CD4-positive, alpha-beta T cell treated with Interleukin-15 for 4 hours (primary cell): ENCODE measurements around the gene GRAMD1B.
"Not testable (repeated sequence)": the region's sequence is repeated elsewhere in the genome, so short reads cannot be mapped to it uniquely, and the experiment has no call there.

ENCODE experiments used
- DNase-seq: peaks from one replicate; pipeline ENCODE4 v3.0.0-alpha.2; 2020; ENCODE audit warnings: low spot score

Gene GRAMD1B

DNA sequence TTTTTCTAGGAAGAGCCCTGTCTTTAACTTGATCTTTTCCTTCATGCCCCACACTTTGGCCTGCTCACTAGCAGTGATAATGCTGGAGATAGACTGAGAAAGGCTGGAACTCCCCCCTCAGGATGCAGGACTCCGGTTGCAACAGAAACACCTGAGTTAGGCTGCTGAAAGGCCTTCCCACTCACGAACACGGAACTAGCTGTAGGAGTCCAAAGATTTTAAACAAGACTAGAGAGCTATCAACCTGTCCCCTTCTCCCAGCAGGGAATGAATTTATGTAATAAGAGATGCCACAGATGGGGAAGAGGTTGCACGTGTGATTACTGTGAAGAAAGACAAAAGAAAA, 211.4 kb downstream of the GRAMD1B start:
- no peak for DNase-seq

GRCh38 chr11:123642435-123642834, 212.4 kb downstream of the GRAMD1B start:
- no peak for DNase-seq

GRCh38 chr11:123645286-123645975, 215.4 kb downstream of the GRAMD1B start:
- no peak for DNase-seq

- DNase-seq: no peak
Observed at GRCh38 chr11:123650901-123651300, 220.8 kb downstream of the GRAMD1B start.

DNA sequence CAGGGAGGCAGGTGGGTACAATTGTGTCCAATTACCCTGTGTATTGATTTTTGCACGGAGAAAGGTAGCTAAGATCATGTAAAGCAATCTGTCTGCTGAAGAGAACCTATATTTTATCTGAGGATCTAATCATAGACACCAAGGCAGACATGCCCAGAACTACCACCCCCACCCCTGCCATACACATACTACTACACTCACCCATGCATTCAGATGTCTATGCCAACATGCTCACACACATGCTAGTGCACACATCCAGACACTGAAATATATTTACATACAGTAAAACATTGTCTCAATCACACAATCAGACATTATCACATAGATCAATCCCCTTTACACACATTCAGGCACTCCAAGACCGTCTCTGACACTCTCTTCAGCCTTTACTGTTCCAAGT, 222.5 kb downstream of the GRAMD1B start:
- no peak for DNase-seq

GRCh38 chr11:123653483-123653826, 223.4 kb downstream of the GRAMD1B start:
- DNase-seq: no peak

GRCh38 chr11:123653827-123654565, 223.9 kb downstream of the GRAMD1B start:
- no peak for DNase-seq

- DNase-seq: no peak
Observed at GRCh38 chr11:123654566-123655081, 224.6 kb downstream of the GRAMD1B start, which contains the start of gene SCN3B. TSS of gene SCN3B (minus strand) at chr11:123654624. CDS start at chr11:123653801, 823 bp downstream.

GRCh38 chr11:123659311-123659710, 229.2 kb downstream of the GRAMD1B start:
- no peak for DNase-seq

DNA sequence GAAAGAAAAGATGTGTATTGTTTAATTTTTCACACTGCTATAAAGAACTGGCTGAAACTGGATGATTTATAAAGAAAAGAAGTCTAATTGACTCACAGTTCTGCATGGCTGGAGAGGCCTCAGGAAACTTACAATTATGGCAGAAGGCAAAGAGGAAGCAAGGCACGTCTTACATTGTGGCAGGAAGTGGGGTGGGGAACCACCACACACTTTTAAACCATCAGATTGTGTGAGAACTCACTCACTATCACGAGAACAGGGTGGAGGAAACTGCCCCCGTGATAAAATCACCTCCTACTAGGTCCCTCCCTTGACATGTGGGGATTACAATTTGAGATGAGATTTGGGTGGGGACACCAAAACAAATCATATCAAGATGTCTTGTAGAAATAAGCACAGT, 229.9 kb downstream of the GRAMD1B start:
- not testable (repeated sequence) for DNase-seq

DNA sequence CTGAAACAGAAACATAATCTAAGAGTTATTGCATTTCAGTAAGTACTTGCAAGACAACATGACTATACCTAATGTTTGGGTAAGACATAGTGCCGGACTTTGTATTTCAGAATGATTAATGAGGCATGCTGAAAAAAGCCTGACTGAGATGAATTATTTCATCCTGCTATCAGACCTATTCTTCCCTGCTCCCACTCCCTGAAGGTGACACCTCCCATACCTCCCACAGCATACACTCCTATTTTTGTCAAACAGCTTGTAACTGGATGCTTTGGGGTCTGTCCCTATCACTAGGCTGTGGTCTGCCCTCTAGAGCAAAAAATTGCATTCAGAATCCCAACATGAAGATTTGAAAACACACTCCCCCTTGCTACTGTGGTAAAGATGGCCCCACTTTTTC, 235.2 kb downstream of the GRAMD1B start:
- no peak for DNase-seq

GRCh38 chr11:123670081-123670480, 240.0 kb downstream of the GRAMD1B start:
- no peak for DNase-seq

DNA sequence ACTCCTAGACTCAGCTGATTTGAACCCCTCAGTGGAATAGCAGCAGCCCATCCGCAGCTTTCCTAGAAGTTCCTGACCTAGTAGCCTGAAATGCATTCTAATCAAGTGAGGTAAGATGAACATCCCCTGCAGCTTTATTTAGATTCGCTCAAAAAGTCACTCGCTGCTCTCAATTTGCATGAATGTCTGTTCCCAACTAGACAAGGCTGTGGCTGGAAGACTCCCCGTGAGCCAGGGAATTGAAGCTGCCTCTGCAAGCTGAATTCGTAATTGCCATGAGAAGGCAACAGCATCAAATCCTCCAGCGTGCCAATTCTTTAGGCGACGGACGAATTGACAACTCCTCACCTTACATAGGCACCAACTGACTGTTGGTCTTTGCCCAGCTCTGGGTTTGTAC, 241.5 kb downstream of the GRAMD1B start:
- DNase-seq: no peak

GRCh38 chr11:123672568-123672967, 242.5 kb downstream of the GRAMD1B start:
- DNase-seq: no peak

DNA sequence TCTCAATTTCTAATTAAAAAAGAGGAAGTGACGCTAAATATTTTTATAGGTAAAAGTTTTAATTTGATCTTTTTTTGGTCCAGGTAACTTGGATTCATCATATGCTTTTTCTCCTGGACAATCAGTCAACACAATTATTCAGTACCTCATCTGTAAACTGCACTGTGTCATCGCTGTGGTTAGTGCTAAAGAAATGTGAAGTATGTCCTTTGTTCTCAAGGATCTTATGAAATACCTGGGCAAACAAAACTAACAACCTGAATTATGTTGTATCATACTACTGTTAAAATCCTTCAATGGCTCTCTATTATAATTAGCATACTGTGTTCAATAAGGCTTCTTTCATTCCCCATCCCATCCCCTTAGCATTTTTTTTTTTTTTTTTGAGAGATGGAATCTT, 244.2 kb downstream of the GRAMD1B start:
- no peak for DNase-seq
